GF-D8 (cell line): ENCODE measurements around the gene OR5A1.

Experiments used
- DNase-seq: peaks from one replicate; lab custom pipeline; 2025; lab: John Stamatoyannopoulos, UW

OR5A1 gene

GRCh38 chr11:59479906-59480305 lies 43.6 kb downstream of the OR5A1 start:
- no peak for DNase-seq

GRCh38 chr11:59480359-59480758 lies 44.1 kb downstream of the OR5A1 start:
- no peak for DNase-seq
